ENCODE data around the gene ACO2. TPM values are rescaled to one million over a fixed set of nuclear protein-coding genes. Genes with fewer than 3 reads are reported as not detected.

ACO2 gene
- total RNA-seq, 1 donor from 2014 or later = 153 TPM

DNA sequence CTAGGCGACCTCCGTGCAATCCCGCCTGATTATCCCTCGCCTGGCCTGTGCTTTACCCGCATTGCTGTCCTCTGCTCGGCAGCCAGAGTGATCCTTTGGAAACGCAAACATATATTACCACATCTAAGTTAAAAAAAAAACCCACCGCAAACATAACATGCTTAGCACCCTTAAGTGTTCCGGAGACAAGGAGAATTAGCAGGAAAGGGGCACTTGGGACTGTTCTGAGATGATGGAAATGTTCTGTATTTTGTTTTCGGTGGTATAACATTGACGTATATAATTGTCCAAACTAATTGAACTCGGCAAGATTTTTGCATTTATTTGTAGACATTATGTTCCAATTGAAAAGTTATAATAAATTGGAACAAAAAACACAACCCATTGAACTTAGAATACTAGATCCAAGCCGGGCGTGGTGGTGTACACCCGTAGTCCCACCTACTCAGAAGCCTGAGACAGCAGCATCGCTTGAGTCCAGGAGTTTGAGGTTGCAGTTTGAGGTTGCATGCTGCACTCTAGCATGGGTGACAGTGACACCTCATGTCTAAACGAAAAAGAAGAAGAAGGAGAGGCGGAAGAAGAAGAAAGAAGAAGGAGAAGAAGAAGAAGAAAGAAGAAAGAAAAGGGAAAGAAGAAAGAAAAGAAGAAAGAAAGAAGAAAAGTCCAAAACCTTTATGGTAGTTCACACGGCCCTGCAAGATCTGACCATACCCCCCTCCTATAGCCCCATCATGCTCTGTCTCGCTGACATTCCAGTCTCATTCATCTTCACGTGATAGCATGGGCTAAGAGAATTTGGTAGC, 76.0 kb downstream of the ACO2 start:
- POLR2A ChIA-PET = interaction anchor here (1.0 to 2.4 kb wide), 7 partner anchors 45 to 244 kb away, joined by 3 to 20 read pairs (median 10); partner anchors contain the start of genes ACO2, DESI1, PHF5A and PMM1
- DNase-seq = no peak

GRCh38 chr22:41548830-41549211, 79.9 kb downstream of the ACO2 start:
- H3K27ac Mint-ChIP-seq = no peak overlapping the region
- POLR2A ChIA-PET = interaction anchor here (0.7 kb wide), 1 partner anchor 96 kb away, joined by 7 read pairs; no protein-coding TSS in a partner anchor
- peaks cover 2% of the 10 kb centered on the region for H3K36me3 Mint-ChIP-seq (ENCODE audit: low read depth)
- intact Hi-C loops (cut with micrococcal nuclease) = no loop called here
- H3K4me3 Mint-ChIP-seq = no peak overlapping the region
- CTCF ChIA-PET = no interaction called here
- peaks cover 16% of the 10 kb centered on the region for H3K4me1 Mint-ChIP-seq
- TF ChIP-seq, protein P1, sequence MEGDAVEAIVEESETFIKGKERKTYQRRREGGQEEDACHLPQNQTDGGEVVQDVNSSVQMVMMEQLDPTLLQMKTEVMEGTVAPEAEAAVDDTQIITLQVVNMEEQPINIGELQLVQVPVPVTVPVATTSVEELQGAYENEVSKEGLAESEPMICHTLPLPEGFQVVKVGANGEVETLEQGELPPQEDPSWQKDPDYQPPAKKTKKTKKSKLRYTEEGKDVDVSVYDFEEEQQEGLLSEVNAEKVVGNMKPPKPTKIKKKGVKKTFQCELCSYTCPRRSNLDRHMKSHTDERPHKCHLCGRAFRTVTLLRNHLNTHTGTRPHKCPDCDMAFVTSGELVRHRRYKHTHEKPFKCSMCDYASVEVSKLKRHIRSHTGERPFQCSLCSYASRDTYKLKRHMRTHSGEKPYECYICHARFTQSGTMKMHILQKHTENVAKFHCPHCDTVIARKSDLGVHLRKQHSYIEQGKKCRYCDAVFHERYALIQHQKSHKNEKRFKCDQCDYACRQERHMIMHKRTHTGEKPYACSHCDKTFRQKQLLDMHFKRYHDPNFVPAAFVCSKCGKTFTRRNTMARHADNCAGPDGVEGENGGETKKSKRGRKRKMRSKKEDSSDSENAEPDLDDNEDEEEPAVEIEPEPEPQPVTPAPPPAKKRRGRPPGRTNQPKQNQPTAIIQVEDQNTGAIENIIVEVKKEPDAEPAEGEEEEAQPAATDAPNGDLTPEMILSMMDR (IDR thresholded peaks at IDR 0.05) = no peak
- no peaks in the 10 kb centered on the region for H3K9me3 Mint-ChIP-seq
- H3K27me3 Mint-ChIP-seq = peaks cover 5% of the 10 kb centered on the region
- ATAC-seq (ENCODE audit: low read depth) = no peak
- no peak for DNase-seq

More for the DNA sequence above, 76.0 kb downstream of the ACO2 start:
- Mint-ChIP-seq H3K9me3 (no peaks in the 10 kb centered on the region), H3K4me3 (peak overlapping the region; percentile 96), H3K36me3 (ENCODE audit: low read depth) (peaks cover 10% of the 10 kb centered on the region), H3K4me1 (peaks cover 43% of the 10 kb centered on the region), H3K27ac (peak overlapping the region; percentile 86), H3K27me3 (no peaks in the 10 kb centered on the region)
- intact Hi-C loops (cut with micrococcal nuclease) = loop anchor here (1.0 to 5.0 kb wide), 6 partner anchors 45 to 397 kb away; partner anchors contain the start of genes ACO2, DESI1, RANGAP1 and TEF
- no peak for ATAC-seq (ENCODE audit: low read depth)
- CTCF ChIA-PET = no interaction called here
- TF ChIP-seq, protein P1 (IDR thresholded peaks at IDR 0.05) = no peak

GRCh38 chr22:41550952-41551491, 82.1 kb downstream of the ACO2 start:
- H3K9me3 Mint-ChIP-seq = no peaks in the 10 kb centered on the region
- H3K36me3 Mint-ChIP-seq (ENCODE audit: low read depth) = no peaks in the 10 kb centered on the region
- intact Hi-C loops (cut with micrococcal nuclease) = no loop called here
- no peak overlapping the region for H3K4me3 Mint-ChIP-seq
- H3K27ac Mint-ChIP-seq = no peak overlapping the region
- TF ChIP-seq, protein P1 (IDR thresholded peaks at IDR 0.05) = no peak
- POLR2A ChIA-PET = interaction anchor here (0.7 kb wide), 1 partner anchor 210 kb away, joined by 6 read pairs; no protein-coding TSS in a partner anchor
- ATAC-seq (ENCODE audit: low read depth) = no peak
- DNase-seq = no peak
- H3K27me3 Mint-ChIP-seq = peaks cover 5% of the 10 kb centered on the region
- no peaks in the 10 kb centered on the region for H3K4me1 Mint-ChIP-seq
- CTCF ChIA-PET = no interaction called here

DNA sequence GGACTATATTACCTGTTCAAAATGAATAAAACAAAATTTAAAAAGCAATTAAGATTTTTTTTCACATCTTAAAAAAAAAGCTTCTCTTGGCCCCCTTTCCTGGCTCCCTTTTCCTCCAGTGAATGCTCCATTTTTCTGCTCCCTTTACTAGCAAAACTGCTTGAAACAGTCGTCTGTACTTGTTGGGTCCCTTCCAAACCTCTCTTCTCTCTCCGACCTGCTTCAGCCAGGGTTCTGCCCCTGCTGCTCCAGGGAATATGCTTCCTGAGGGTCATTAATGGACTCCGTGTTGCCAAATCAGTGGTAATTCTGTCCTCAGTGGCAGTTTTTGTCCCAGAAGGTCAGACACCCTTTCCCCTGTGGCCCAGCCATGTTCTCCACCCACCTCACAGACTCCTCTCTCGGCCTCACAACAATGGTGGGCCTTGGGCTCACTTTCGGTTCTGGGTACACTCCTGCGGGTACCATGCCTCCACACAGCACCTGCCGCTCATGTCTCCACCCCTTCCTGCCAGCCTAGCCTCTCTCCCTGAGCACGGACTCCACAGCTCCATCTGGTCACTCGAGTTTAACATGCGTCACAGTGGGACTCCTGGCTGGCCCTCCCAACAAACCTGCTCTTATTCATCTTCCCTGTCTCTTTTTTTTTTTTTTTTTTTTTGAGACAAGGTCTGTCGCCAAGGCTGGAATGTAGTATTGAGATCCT, 83.1 kb downstream of the ACO2 start:
- POLR2A ChIA-PET = interaction anchor here (0.6 kb wide), 1 partner anchor 422 kb away, joined by 3 read pairs; no protein-coding TSS in a partner anchor
- ATAC-seq (ENCODE audit: low read depth) = no peak
- CTCF ChIA-PET = no interaction called here

More for the DNA sequence above, 83.1 kb downstream of the ACO2 start:
- intact Hi-C loops (cut with micrococcal nuclease) = no loop called here
- Mint-ChIP-seq H3K36me3 (ENCODE audit: low read depth) (no peaks in the 10 kb centered on the region), H3K27me3 (peaks cover 8% of the 10 kb centered on the region), H3K4me3 (no peak overlapping the region), H3K9me3 (no peaks in the 10 kb centered on the region), H3K4me1 (no peaks in the 10 kb centered on the region), H3K27ac (no peak overlapping the region)
- no peak for DNase-seq
- TF ChIP-seq, protein P1 (IDR thresholded peaks at IDR 0.05) = no peak
